DND-41 (cell line): ENCODE data around the gene ATG12.

Experiments
- ATAC-seq: fragments of 200-7000 bp; cut with Tn5 transposase; 3 replicates; pipeline ENCODE4 v1.9.1; 2021; ENCODE audit warnings: low read depth; ENCODE audit not compliant: insufficient read depth
- DNase-seq: peaks from one replicate; pipeline ENCODE4 v3.0.0-alpha.2; 2020
- H2AFZ ChIP-seq: 2 replicates; pipeline ENCODE4 v1.6.0; 2012; ENCODE audit warnings: low read depth, low read length
- H3K27ac ChIP-seq: 2 replicates; pipeline ENCODE4 v1.5.1; 2012; ENCODE audit warnings: low read length, inconsistent platforms
- H3K27me3 ChIP-seq: fragments of 200-600 bp; sonication (generic); 2 replicates; pipeline ENCODE4 v1.6.0; 2012; ENCODE audit warnings: low read length, mild to moderate bottlenecking, inconsistent platforms; ENCODE audit not compliant: insufficient read depth, poor library complexity
- H3K36me3 ChIP-seq: 2 replicates; pipeline ENCODE4 v1.5.1; 2012; ENCODE audit warnings: low read length, inconsistent platforms; ENCODE audit not compliant: insufficient read depth
- H3K4me1 ChIP-seq: 2 replicates; pipeline ENCODE4 v1.5.1; 2012; ENCODE audit warnings: mild to moderate bottlenecking, low read length; ENCODE audit not compliant: insufficient read depth
- H3K4me2 ChIP-seq: 2 replicates; pipeline ENCODE4 v1.6.0; 2012; ENCODE audit warnings: mild to moderate bottlenecking, moderate library complexity, low read length, inconsistent platforms; ENCODE audit not compliant: insufficient read depth
- H3K4me3 ChIP-seq, 2 experiments: fragments of 200-600 bp in 1 of 2; shearing (Covaris generic) in 1 of 2; 2 replicates each; pipeline ENCODE4 v1.5.1; 2012 to 2016; ENCODE audit warnings: inconsistent platforms in 2 of 2, low read length in 2 of 2, mild to moderate bottlenecking in 2 of 2, low read depth in 1 of 2, moderate library complexity in 1 of 2
- H3K79me2 ChIP-seq: 2 replicates; pipeline ENCODE4 v1.6.0; 2012; ENCODE audit warnings: low read length, inconsistent platforms; ENCODE audit not compliant: insufficient read depth
- H3K9ac ChIP-seq: 2 replicates; pipeline ENCODE4 v1.6.0; 2012; ENCODE audit warnings: low read depth, mild to moderate bottlenecking, inconsistent platforms, low read length, moderate library complexity
- H3K9me3 ChIP-seq: 2 replicates; pipeline ENCODE4 v1.5.1; 2012; ENCODE audit warnings: low read length, moderate library complexity, mild to moderate bottlenecking, inconsistent platforms; ENCODE audit not compliant: insufficient read depth, severe bottlenecking
- H4K20me1 ChIP-seq: 2 replicates; pipeline ENCODE4 v1.6.0; 2012; ENCODE audit warnings: low read length; ENCODE audit not compliant: insufficient read depth
- EZH2 ChIP-seq: IDR thresholded peaks from 3 replicates; pipeline ENCODE4 v1.6.1; 2012; ENCODE audit warnings: borderline replicate concordance, low read depth, mild to moderate bottlenecking, moderate library complexity, low read length, inconsistent platforms; ENCODE audit not compliant: severe bottlenecking
- TF ChIP-seq, protein P1 (sequence below): IDR thresholded peaks from 2 replicates; pipeline ENCODE4 v1.5.1; 2012; ENCODE audit warnings: borderline replicate concordance, low read length, moderate library complexity, mild to moderate bottlenecking; ENCODE audit not compliant: poor library complexity, severe bottlenecking; ENCODE audit errors: extremely low read depth

The ATG12 gene

DNA sequence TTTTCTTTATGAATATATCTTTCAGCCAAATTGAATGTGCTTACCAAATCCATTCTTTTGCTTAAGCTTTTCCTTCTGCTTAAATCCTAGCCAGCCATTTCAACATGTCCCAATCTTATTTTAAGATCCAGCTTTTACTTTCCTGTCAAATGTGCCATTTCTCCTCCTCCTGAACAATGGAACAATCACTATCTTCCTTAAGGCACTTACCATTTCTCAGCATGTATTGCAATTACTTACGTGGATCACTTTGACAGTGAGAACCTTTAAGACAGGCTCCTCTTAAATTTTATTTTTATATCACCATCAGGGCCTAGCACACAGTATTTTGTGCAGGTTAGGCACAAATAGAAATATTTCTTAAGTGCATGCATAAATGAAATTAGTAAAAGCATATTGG is 20.5 kb downstream of the ATG12 start:
- H3K4me3 ChIP-seq: no peak overlapping the region

DNA sequence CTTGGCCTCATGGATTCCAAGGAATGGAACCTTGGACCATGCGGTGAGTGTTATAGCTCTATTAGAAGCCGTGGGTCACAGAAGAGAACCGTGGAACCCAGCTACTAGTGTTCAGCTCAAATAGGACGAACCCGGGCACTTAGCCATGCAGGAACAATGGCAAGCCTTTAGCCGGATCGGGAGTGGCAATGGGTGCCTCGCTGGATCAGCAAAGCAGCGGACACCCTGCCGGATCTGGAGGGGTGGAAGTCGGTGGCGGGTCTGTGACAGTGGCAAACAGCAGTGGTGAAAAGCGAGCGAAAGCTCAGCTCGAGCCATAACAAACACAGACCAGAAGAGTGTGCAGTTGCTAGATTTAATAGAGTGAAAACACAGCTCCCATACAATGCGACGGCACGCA is 22.5 kb downstream of the ATG12 start:
- no peaks in the 10 kb centered on the region for H3K4me1 ChIP-seq
- DNase-seq: no peak

More for the DNA sequence above, 20.5 kb downstream of the ATG12 start:
- Histone ChIP-seq H3K27ac (no peak overlapping the region), H2AFZ (no peak overlapping the region), H3K4me1 (no peaks in the 10 kb centered on the region), H3K9me3 (no peaks in the 10 kb centered on the region), H3K9ac (no peak overlapping the region), H3K79me2 (no peaks in the 10 kb centered on the region), H3K36me3 (no peaks in the 10 kb centered on the region), H3K27me3 (no peaks in the 10 kb centered on the region), H3K4me2 (no peak overlapping the region), H4K20me1 (no peaks in the 10 kb centered on the region)
- no peak for ATAC-seq
- DNase-seq: no peak
- TF ChIP-seq, protein P1, sequence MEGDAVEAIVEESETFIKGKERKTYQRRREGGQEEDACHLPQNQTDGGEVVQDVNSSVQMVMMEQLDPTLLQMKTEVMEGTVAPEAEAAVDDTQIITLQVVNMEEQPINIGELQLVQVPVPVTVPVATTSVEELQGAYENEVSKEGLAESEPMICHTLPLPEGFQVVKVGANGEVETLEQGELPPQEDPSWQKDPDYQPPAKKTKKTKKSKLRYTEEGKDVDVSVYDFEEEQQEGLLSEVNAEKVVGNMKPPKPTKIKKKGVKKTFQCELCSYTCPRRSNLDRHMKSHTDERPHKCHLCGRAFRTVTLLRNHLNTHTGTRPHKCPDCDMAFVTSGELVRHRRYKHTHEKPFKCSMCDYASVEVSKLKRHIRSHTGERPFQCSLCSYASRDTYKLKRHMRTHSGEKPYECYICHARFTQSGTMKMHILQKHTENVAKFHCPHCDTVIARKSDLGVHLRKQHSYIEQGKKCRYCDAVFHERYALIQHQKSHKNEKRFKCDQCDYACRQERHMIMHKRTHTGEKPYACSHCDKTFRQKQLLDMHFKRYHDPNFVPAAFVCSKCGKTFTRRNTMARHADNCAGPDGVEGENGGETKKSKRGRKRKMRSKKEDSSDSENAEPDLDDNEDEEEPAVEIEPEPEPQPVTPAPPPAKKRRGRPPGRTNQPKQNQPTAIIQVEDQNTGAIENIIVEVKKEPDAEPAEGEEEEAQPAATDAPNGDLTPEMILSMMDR: no peak
- no peak for TF ChIP-seq EZH2

DNA sequence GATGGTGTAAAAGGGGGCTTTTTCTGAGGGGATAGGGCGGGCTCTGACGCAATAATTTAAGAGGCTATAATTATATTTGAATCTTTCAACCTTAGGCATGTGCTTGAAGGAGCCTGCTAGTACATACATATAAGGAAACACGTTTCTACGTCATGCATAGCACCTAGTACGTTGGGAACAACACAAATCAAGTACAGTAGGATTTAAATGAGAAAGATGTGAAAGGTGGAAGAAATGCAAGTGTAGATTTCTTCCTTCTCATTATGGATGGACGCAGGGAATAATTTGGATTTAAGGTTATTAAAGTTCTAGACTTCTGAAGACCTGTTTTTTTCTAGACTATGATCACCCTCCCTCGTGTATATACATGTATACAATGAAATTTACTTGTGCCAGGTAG is 24.0 kb downstream of the ATG12 start:
- Histone ChIP-seq H3K27ac (no peak overlapping the region), H3K4me3 (no peak overlapping the region), H3K27me3 (no peaks in the 10 kb centered on the region), H3K4me2 (no peak overlapping the region), H2AFZ (no peak overlapping the region), H3K79me2 (no peaks in the 10 kb centered on the region), H3K9me3 (no peaks in the 10 kb centered on the region), H3K4me1 (no peaks in the 10 kb centered on the region), H3K9ac (no peak overlapping the region), H3K36me3 (no peaks in the 10 kb centered on the region), H4K20me1 (no peaks in the 10 kb centered on the region)
- ATAC-seq (no peak), DNase-seq (no peak)
- TF ChIP-seq, protein P1: no peak
- TF ChIP-seq EZH2: no peak

More for the DNA sequence above, 22.5 kb downstream of the ATG12 start:
- H3K79me2 ChIP-seq: no peaks in the 10 kb centered on the region
- H3K4me2 ChIP-seq: no peak overlapping the region
- no peaks in the 10 kb centered on the region for H3K27me3 ChIP-seq
- TF ChIP-seq, protein P1: no peak
- no peak for TF ChIP-seq EZH2
- no peak overlapping the region for H3K9ac ChIP-seq
- no peaks in the 10 kb centered on the region for H4K20me1 ChIP-seq
- no peaks in the 10 kb centered on the region for H3K36me3 ChIP-seq
- H3K27ac ChIP-seq: no peak overlapping the region
- no peak overlapping the region for H3K4me3 ChIP-seq
- no peak overlapping the region for H2AFZ ChIP-seq
- no peak for ATAC-seq
- no peaks in the 10 kb centered on the region for H3K9me3 ChIP-seq
